ENCODE results near the gene ARL5A. TPM values are rescaled to one million over a fixed set of nuclear protein-coding genes. Genes with fewer than 3 reads are reported as not detected.

ARL5A gene
- total and polyA plus RNA-seq, 9 of the 15 experiments (the other 6 are each of a cell fraction or from before 2014, with no cell fraction given), result 16.3 to 117 (median 88.4) TPM

Other genes with a start within 250 kb of the ARL5A start
- 2.7 and 3.8 TPM in 2 replicates for gene NEB, start 93.9 kb downstream of the ARL5A start, total RNA-seq (2014; rRNA removed)
- 3.8 and 5.1 TPM in 2 replicates for gene NEB, start 93.9 kb downstream of the ARL5A start, total RNA-seq (2014; rRNA removed; fragmentation: Illumina TruSeq; extraction: Trizol)
- 3.6 and 4.4 TPM in 2 replicates for gene NEB, start 93.9 kb downstream of the ARL5A start, total RNA-seq (2015; rRNA removed; fragmentation: Illumina TruSeq; extraction: Trizol)
- 2.2 and 2.5 TPM in 2 replicates for gene NEB, start 93.9 kb downstream of the ARL5A start, total RNA-seq (2021)
- 0.65 and 1.7 TPM in 2 replicates for gene NEB, start 93.9 kb downstream of the ARL5A start, polyA plus RNA-seq (2011; rRNA removed)
- 3.2 and 3.7 TPM in 2 replicates for gene NEB, start 93.9 kb downstream of the ARL5A start, polyA plus RNA-seq (2014; fragmentation: Illumina TruSeq; extraction: Trizol)
- 1 to 10 TPM; 1.7 to 3.4 TPM for gene NEB, start 93.9 kb downstream of the ARL5A start, polyA plus RNA-seq (2014; fragmentation: Nextera tagmentation; extraction: Ambion mirVana)
- gene NEB, start 93.9 kb downstream of the ARL5A start, polyA plus RNA-seq (2014; rRNA removed), result 2.9 and 8.3 TPM in 2 replicates

All from K562 (cell line).